Aorta (tissue), 5 donors: ENCODE data around the gene DSG3. TPM values are rescaled to one million over a fixed set of nuclear protein-coding genes. Genes with fewer than 3 reads are reported as not detected.

Experiments used
- ATAC-seq: fragments of 200-7000 bp; cut with Tn5 transposase; one replicate; pipeline ENCODE4 v1.9.1; 2022; ENCODE audit warnings: moderate library complexity; ENCODE audit not compliant: low FRiP score
- DNase-seq, 2 donors: peaks; one replicate each; pipeline ENCODE4 v3.0.0-alpha.2; 2020
- H3K27ac ChIP-seq, 2 donors: one replicate each; pipeline ENCODE4 v1.5.1; 2013; ENCODE audit warnings: low read length in 2 of 2, mild to moderate bottlenecking in 2 of 2, moderate library complexity in 2 of 2, control low read depth in 1 of 2, inconsistent platforms in 1 of 2, low read depth in 1 of 2
- H3K27me3 ChIP-seq, 2 donors: one replicate each; pipeline ENCODE4 v1.6.1; 2013; ENCODE audit warnings: control low read depth in 1 of 2, low read length in 1 of 2, mild to moderate bottlenecking in 1 of 2, moderate library complexity in 1 of 2; ENCODE audit not compliant: insufficient read depth in 2 of 2, control insufficient read depth in 1 of 2
- H3K36me3 ChIP-seq, 2 donors: one replicate each; pipeline ENCODE4 v1.6.1; 2013; ENCODE audit warnings: control low read depth in 1 of 2, low read length in 1 of 2, mild to moderate bottlenecking in 1 of 2; ENCODE audit not compliant: insufficient read depth in 2 of 2, control insufficient read depth in 1 of 2
- H3K4me1 ChIP-seq, 2 donors: one replicate each; pipeline ENCODE4 v1.6.1; 2013; ENCODE audit warnings: low read length in 2 of 2, control low read depth in 1 of 2, mild to moderate bottlenecking in 1 of 2, moderate library complexity in 1 of 2; ENCODE audit not compliant: insufficient read depth in 2 of 2, control insufficient read depth in 1 of 2
- H3K4me3 ChIP-seq, 2 donors: one replicate each; pipeline ENCODE4 v1.5.1; 2013; ENCODE audit warnings: low read length in 2 of 2, control low read depth in 1 of 2, mild to moderate bottlenecking in 1 of 2
- H3K9me3 ChIP-seq: one replicate; pipeline ENCODE4 v1.6.1; 2013; ENCODE audit warnings: mild to moderate bottlenecking, low read length; ENCODE audit not compliant: control insufficient read depth
- WGBS, 2 donors: extraction: QIAGEN DNeasy Blood & Tissue Kit; methylation state at CpG; one replicate each; pipeline ENCODE4 v1.1.7; 2013; 5-methylcytosine and 5-hydroxymethylcytosine counted together
- intact Hi-C, 2 donors: fragments of 100-400 bp; cut with DNase I; formaldehyde crosslinking; loops; one replicate each; pipeline versions ENCODE4 v1.14.2 to v1.15.0; 2022
- long read RNA-seq, 2 donors: library from polyadenylated mRNA; unstranded; transcript quantifications; one replicate each; pipeline ENCODE4 v2.0.0, GENCODE V29; 2020 to 2021
- polyA plus RNA-seq, 2 donors: library from polyadenylated mRNA; stranded (reverse); fragments of 200-250 nt; gene quantifications; one replicate each; pipeline ENCODE4 v1.2.3, GENCODE V29; 2013
- total RNA-seq, 2 donors: library from RNA; stranded (reverse); fragmentation: NEBNext Ultra II Directional; extraction: Animal tissue kit (Norgen Biotek cat#: 25700); gene quantifications; one replicate each; pipeline ENCODE4 v1.2.1, GENCODE V29; 2021
- donor health status: healthy with polysubstance abuse.
- donor health status: Bipolar disorder and iron deficiency.
- donor health status: DM: no; HTN: no; CAD: no.
- donor health status: DM: no; HTN: no; CAD: no.
- donor health status: DM: yes; HTN: yes; CAD: no.

The DSG3 gene
- total RNA-seq (not detected), polyA plus RNA-seq (under 1 TPM; 0.08 to 0.50 TPM)
- long read RNA-seq, donor 1: 0 reads
- long read RNA-seq, donor 2: 0 reads

DNA sequence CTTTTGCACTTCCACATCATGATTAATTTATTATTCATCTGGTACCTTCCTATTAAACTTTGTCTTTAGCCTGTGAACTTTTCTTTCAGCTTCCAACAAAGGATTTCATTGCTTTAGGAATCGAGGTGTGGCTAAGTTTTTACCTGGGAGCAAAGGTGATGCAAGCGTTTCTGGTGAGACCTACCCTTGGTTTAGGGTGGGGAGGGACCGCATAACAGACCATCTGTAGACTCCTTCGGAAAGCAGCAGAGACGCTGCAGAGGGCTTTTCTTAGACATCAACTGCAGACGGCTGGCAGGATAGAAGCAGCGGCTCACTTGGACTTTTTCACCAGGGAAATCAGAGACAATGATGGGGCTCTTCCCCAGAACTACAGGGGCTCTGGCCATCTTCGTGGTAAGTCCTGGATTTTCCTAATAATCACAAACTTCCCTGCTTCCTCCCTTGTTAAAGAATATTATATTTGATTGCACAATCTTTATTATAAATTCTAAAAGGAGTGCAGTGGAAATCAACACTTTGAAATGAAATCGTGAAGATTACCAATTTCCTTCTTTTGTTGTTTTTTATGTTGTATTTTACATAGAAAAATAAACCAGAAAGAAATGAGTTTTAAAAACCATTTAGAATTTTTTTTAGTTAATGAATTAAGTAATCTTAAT is at the start of gene DSG3:
Gene DSG3 (plus strand): TSS at position 212 of the 662 bp plus-strand sequence. CDS start 137 bp downstream, at position 349.
- H3K9me3 ChIP-seq: no peaks in the 10 kb centered on the region
- no peak within 1 kb of the TSS for H3K4me3 ChIP-seq
- H3K27me3 ChIP-seq: no peaks in the 10 kb centered on the region
- H3K4me1 ChIP-seq: no peaks in the 10 kb centered on the region
- H3K27ac ChIP-seq: no peak within 1 kb of the TSS
- DNase-seq (no peak), ATAC-seq (no peak)
- WGBS, 2 donors: 49 to 59% methylated on average over 9 of the region's 9 CpGs
- intact Hi-C loops: no loop called here
- H3K36me3 ChIP-seq: no peaks in the 10 kb centered on the region

DNA sequence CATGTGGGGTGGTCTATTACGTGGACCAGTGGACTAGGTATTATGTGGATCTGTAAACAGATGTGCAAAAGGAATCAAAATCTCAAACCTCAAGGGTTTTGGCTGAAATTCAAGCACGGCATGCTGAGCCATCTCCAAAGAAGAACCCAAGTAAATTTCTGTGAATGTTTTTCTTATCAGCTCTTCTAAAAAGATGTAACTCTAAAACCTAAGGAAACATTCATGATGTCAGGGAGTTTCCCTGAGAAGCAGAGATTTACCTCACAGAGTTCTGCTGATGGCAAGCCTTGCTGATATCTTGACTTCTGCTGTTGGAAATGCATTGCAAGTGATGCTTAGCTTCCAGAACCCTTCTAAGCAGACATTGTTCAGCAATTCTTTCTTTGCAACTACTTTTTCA is 49.4 kb upstream of the DSG3 start:
- ATAC-seq: no peak
- DNase-seq: no peak
- Histone ChIP-seq H3K27me3 (peaks cover 0 to 2% of the 10 kb centered on the region in 2 donors), H3K27ac (no peak overlapping the region), H3K4me1 (no peaks in the 10 kb centered on the region), H3K9me3 (no peaks in the 10 kb centered on the region), H3K4me3 (no peak overlapping the region), H3K36me3 (no peaks in the 10 kb centered on the region)
- 82 to 85% methylated on average over 2 of the region's 2 CpGs for WGBS, 2 donors
- intact Hi-C loops: no loop called here

GRCh38 chr18:31399306-31400032 is 48.1 kb upstream of the DSG3 start:
- DNase-seq (no peak), ATAC-seq (no peak)
- 56 to 61% methylated on average over 6 of the region's 6 CpGs for WGBS, 2 donors
- Histone ChIP-seq H3K4me1 (no peaks in the 10 kb centered on the region), H3K27ac (no peak overlapping the region), H3K4me3 (no peak overlapping the region), H3K9me3 (no peaks in the 10 kb centered on the region), H3K36me3 (no peaks in the 10 kb centered on the region), H3K27me3 (peaks cover 0 to 2% of the 10 kb centered on the region in 2 donors)
- intact Hi-C loops: no loop called here

DNA sequence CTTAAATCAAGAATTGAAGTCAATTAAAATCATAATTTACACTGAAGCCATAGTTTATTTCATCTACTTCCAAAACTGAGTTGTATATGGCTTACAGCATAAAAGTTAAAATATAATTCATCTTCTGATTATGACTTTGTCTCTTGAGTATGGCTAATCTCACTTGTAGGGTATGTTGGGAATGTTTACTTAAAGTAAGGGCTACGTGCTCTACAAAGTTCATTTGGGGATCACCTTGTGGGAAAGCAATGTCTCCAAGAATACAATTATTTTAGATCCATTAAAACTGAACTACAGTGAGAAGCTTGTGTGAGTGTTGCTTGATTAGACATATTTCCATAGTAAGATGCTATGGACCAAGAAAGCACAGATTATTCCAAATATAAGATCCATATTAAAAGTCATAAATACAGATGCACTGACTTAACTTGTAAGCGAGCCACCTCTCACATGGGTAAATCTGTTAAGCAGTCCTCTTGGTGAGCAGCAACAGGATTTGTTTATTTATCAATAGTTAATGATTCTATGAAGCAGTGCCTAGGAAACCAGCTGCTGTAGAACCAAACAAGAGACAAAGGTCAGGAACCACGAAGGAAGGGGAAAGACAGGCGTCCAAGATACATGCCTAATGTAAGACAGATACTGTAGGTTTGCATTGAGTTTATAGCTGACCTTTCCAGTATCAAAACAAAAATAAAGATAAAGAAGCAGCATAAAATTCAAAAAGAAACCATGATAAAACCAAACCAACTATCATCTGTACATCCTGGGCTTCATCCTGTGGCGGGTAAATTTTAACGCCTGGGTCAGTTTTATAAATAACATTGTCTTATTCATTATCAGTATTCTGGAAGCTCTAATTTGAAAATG is 46.1 kb upstream of the DSG3 start:
- DNase-seq (no peak), ATAC-seq (no peak)
- 65 to 66% methylated on average over 6 of the region's 6 CpGs for WGBS, 2 donors
- no peak overlapping the region for H3K27ac ChIP-seq
- H3K27me3 ChIP-seq: peaks cover 0 to 2% of the 10 kb centered on the region in 2 donors
- intact Hi-C loops: no loop called here
- no peaks in the 10 kb centered on the region for H3K36me3 ChIP-seq
- H3K4me1 ChIP-seq: no peaks in the 10 kb centered on the region
- H3K9me3 ChIP-seq: peaks cover 1% of the 10 kb centered on the region
- H3K4me3 ChIP-seq: no peak overlapping the region

DNA sequence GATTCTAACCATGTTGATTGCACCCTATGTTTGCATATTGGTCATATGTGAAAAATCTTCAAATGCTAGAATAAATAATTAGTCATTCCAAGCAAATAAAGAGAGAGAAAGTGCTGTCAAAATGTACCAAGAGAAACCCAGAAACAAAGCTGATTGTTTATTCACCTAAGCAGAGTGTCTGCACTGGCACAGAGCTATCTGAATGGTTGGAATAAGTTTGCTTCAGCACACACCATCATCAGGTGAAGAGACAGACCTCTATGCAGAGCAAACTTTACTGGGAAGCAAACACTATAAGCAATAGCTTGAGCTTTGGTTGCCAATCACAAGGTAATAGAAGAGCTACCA is 45.5 kb upstream of the DSG3 start:
- Histone ChIP-seq H3K4me1 (no peaks in the 10 kb centered on the region), H3K4me3 (no peak overlapping the region), H3K9me3 (peaks cover 1% of the 10 kb centered on the region), H3K36me3 (no peaks in the 10 kb centered on the region), H3K27me3 (peaks cover 0 to 2% of the 10 kb centered on the region in 2 donors), H3K27ac (no peak overlapping the region)
- no peak for ATAC-seq
- no peak for DNase-seq
- intact Hi-C loops: no loop called here

GRCh38 chr18:31403409-31403808 is 44.1 kb upstream of the DSG3 start:
- Histone ChIP-seq H3K9me3 (peaks cover 1% of the 10 kb centered on the region), H3K27me3 (peaks cover 0 to 2% of the 10 kb centered on the region in 2 donors), H3K4me1 (no peaks in the 10 kb centered on the region), H3K27ac (no peak overlapping the region), H3K4me3 (no peak overlapping the region), H3K36me3 (no peaks in the 10 kb centered on the region)
- no peak for ATAC-seq
- 43 to 48% methylated on average over 2 of the region's 2 CpGs for WGBS, 2 donors
- intact Hi-C loops: no loop called here
- no peak for DNase-seq

- ATAC-seq (no peak), DNase-seq (no peak)
- H3K27ac ChIP-seq: no peak overlapping the region
- H3K27me3 ChIP-seq: no peaks in the 10 kb centered on the region
- WGBS, 2 donors: 83 to 84% methylated on average over 3 of the region's 3 CpGs
- peaks cover 3% of the 10 kb centered on the region for H3K9me3 ChIP-seq
- H3K36me3 ChIP-seq: no peaks in the 10 kb centered on the region
- no peaks in the 10 kb centered on the region for H3K4me1 ChIP-seq
- no peak overlapping the region for H3K4me3 ChIP-seq
- intact Hi-C loops: no loop called here
These were observed 39.9 kb upstream of the DSG3 start for GRCh38 chr18:31407649-31408048.

- no peak for ATAC-seq
- H3K27me3 ChIP-seq: no peaks in the 10 kb centered on the region
- no peaks in the 10 kb centered on the region for H3K4me1 ChIP-seq
- WGBS, 2 donors: 44 to 62% methylated on average over 4 of the region's 4 CpGs
- peaks cover 5% of the 10 kb centered on the region for H3K9me3 ChIP-seq
- H3K4me3 ChIP-seq: no peak overlapping the region
- H3K36me3 ChIP-seq: no peaks in the 10 kb centered on the region
- no peak for DNase-seq
- H3K27ac ChIP-seq: no peak overlapping the region
- intact Hi-C loops: no loop called here
These were observed 38.3 kb upstream of the DSG3 start for GRCh38 chr18:31409276-31409675.
